ENCODE results near the gene MIOS.

Gene MIOS

DNA sequence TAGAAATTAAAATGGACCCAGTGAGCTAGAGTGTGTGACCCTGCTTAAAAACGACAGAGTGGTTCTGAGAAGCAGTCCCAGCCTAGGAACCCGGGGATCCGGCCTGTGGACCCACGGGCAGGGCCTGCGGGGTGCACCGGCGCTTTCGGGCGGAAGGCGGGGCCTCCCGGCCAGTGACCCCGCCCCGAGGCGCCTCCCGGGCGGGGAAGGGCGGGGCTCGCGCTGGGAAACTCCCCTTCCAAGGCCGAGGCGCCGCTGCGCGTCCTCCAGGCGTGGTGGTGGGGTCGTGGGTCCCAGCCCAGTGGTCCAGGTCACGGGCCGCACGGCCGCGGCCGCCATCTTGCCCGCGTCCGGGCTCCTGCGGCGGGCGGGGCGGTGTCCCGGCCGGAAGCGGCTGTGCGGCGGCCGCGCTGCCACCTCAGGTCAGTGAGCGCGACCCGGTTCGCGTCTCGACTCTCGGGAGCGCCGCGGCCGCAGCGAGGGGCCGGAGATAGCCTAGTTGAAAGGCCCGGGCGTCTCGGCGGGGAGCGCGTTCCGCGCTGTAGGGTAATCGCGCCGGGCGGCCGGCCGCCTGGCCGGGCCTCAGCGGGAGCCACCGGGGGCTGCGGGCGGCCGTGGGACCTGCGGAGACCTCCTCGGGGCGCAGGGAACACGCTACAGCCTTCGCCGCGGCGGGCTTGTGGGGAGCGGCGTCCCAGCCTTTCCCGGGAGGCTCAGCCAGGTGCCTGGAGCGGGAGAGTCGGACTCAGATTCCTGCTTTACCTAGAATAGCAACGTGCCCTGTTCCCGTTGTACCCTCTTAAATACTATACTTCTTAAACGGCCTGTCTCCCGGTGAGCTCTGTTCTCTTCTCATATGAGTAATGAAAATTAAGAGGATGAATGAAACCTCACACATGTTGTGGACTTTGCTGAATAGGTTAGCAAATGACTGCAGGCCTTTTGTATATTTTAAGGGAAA is at the start of gene MIOS:
Gene MIOS (plus strand): TSS at position 234 of the 961 bp plus-strand sequence. CDS start 5,592 bp downstream, outside the sequence.
- peak within 1 kb of the TSS; percentile 83 for H3K4me3 ChIP-seq (ENCODE audit: low read depth, low read length)

DNA sequence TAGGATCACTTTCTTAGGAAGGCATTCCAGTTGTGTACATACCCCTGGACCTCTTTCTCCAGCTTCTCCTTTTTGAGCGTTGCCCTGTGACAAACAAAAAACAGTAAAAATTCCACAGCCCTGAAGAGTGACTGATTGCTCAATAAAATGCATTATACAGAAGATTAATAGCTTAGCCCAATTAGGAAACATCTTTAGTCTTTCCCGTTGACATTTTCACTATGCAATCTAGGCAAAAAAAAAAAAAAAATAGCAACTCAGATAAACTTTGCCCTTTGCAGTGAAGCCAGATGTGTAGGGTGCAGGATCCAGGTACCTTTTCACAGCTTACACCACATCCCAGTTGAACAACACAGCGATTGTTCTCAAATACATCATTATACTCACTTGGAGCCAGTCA is 48.9 kb upstream of the MIOS start:
- H3K4me3 ChIP-seq (ENCODE audit: low read depth, low read length), result no peak overlapping the region
- no peak for TF ChIP-seq CTCF (IDR thresholded peaks at IDR 0.05; ENCODE audit: low read depth, low read length)

More for the DNA sequence above, at the start of gene MIOS:
- no peak for TF ChIP-seq CTCF (IDR thresholded peaks at IDR 0.05; ENCODE audit: low read depth, low read length)

GRCh38 chr7:7519056-7519455 is 47.6 kb upstream of the MIOS start:
- H3K4me3 ChIP-seq (ENCODE audit: low read depth, low read length), result no peak overlapping the region
- no peak for TF ChIP-seq CTCF (IDR thresholded peaks at IDR 0.05; ENCODE audit: low read depth, low read length)

DNA sequence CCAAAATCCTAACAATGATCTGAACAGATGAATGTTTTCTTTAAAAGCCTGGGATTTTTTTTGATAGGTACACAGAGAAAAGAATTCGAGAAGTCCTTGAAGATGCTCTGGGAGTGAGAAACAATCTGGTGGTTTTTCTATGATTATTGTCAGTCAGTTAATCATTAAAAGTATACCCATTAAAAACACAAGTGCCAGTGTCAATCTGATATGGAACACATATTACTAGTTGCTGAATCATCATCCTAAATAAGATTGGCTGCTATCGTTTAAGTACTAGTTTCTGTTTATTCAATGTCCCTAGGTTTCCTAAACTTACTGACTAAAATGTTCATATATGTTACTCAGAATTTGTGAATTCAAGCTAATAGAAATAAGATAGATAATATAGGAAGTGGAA is 47.2 kb upstream of the MIOS start:
- no peak for TF ChIP-seq CTCF (IDR thresholded peaks at IDR 0.05; ENCODE audit: low read depth, low read length)
- no peak overlapping the region for H3K4me3 ChIP-seq (ENCODE audit: low read depth, low read length)

DNA sequence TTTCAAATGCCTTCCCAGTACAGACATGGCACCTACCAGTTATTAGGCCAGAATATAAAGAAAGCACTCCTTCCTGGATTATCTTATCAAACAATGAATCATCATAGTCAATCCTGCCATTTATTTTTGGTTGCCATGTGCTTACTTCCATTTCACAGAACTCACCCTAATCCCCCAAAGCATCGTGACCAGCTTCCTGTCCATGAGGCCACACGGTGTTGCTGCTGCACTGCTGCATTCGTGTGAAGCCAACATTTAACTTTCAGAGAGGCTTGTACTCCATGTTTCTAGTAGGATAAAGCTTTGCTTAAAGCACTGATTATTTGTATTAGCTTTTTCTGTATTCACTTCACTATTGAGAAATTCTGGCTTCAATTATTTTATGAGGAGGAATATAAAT is 45.4 kb upstream of the MIOS start:
- H3K4me3 ChIP-seq (ENCODE audit: low read depth, low read length), result no peak overlapping the region
- TF ChIP-seq CTCF (IDR thresholded peaks at IDR 0.05; ENCODE audit: low read depth, low read length), result no peak

DNA sequence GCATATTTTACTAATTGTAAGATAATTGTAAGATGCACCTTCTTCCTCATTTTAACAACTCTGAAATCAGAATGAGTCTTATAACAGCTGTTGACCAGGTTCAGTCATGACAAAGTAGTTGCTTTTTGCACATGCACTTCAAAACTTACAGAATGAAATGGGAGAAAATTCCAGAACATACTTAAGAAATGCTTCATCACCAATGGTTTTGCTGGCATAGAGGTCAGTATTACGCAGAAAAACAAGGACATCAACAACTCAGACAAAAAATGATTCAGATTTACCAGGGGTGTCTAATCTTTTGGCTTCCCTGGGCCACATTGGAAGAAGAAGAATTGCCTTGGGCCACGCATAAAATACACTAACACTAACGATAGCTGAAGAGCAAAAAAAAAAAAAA is 44.3 kb upstream of the MIOS start:
- TF ChIP-seq CTCF (IDR thresholded peaks at IDR 0.05; ENCODE audit: low read depth, low read length), result no peak
- H3K4me3 ChIP-seq (ENCODE audit: low read depth, low read length), result no peak overlapping the region

- H3K4me3 ChIP-seq (ENCODE audit: low read depth, low read length), result no peak overlapping the region
- TF ChIP-seq CTCF (IDR thresholded peaks at IDR 0.05; ENCODE audit: low read depth, low read length), result no peak
These were observed 42.6 kb upstream of the MIOS start for GRCh38 chr7:7524121-7524520.

Measured in WI38 (cell line).